Measurements from ENCODE around the gene LTBP4.
A peak's percentile ranks its signal among the peaks of the same experiment; 100 is the strongest.

The LTBP4 gene

DNA sequence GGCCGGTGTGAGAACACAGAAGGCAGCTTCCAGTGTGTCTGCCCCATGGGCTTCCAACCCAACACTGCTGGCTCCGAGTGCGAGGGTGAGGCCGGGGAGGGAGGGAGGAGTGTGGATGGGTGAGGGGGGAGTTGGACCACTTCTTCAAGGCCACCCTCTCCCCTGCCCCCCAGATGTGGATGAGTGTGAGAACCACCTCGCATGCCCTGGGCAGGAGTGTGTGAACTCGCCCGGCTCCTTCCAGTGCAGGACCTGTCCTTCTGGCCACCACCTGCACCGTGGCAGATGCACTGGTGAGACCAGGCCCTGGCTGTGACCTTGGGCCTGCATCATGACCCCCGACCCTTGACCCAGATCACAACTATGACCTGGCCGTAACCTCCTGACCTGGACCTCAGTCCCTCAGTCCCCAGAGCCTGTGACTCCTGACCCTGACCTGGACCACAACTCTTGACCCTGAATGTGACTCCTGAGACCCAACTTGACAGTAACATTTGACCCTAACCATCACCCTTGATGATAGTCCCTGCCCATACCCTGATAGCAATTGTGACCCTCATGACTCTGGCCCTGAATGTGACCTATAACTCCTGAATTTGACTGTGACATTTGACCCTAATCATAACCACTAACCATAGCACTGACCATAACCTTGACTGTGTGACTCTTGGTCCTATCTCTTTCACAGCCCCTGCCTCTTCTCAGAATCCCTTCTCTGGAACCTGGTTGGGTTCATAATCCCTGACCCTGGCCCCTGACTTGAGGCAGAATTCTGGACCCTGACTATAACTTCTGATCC lies 10.9 kb downstream of the LTBP4 start:
- Histone ChIP-seq H3K27ac (ENCODE audit: low read depth, low read length) (no peak overlapping the region), H3K9ac (ENCODE audit: low read length) (no peak overlapping the region), H3K27me3 (ENCODE audit: control insufficient read depth, insufficient read depth, low read length) (peaks cover 8% of the 10 kb centered on the region), H3K4me1 (ENCODE audit: control insufficient read depth, insufficient read depth, low read length) (no peaks in the 10 kb centered on the region), H3K4me3 (ENCODE audit: low read length) (no peak overlapping the region), H3K36me3 (ENCODE audit: control insufficient read depth, insufficient read depth, low read length) (peaks cover 3% of the 10 kb centered on the region)

DNA sequence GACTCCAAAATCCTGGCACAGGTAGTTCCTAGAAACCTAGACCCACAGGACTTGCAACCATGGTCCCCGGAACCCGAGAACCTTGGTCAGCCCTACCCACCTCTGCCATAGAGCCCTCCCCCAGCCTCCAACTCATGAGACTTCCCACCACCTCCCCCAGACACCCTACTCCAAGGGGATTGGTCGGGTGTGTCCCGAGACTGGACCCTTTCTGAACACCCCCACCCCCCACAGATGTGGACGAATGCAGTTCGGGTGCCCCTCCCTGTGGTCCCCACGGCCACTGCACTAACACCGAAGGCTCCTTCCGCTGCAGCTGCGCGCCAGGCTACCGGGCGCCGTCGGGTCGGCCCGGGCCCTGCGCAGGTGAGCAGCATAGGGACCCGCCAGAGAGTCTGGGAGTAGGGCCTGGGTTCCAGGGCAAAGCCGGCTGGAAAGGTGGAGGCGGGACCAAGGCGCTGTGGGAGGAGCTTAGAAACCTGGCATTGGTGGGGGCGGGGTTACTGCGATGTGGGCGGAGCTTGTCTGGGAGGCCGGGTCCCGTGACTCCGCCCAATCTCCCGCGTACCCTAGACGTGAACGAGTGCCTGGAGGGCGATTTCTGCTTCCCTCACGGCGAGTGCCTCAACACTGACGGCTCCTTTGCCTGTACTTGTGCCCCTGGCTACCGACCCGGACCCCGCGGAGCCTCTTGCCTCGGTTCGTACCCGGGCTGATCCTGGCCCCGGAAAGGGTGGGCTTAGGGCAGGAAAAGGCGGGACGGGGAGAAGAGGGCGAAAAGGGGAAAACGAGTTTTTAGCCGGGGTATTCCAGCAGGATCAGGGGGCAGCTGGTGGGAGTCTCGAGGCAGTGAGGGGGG lies 11.9 kb downstream of the LTBP4 start:
- H3K9ac ChIP-seq (ENCODE audit: low read length) = no peak overlapping the region
- H3K4me1 ChIP-seq (ENCODE audit: control insufficient read depth, insufficient read depth, low read length) = no peaks in the 10 kb centered on the region
- H3K36me3 ChIP-seq (ENCODE audit: control insufficient read depth, insufficient read depth, low read length) = peaks cover 3% of the 10 kb centered on the region
- H3K27me3 ChIP-seq (ENCODE audit: control insufficient read depth, insufficient read depth, low read length) = peaks cover 8% of the 10 kb centered on the region
- peak overlapping the region; percentile 61 for H3K27ac ChIP-seq (ENCODE audit: low read depth, low read length)
- H3K4me3 ChIP-seq (ENCODE audit: low read length) = peak overlapping the region; percentile 89

DNA sequence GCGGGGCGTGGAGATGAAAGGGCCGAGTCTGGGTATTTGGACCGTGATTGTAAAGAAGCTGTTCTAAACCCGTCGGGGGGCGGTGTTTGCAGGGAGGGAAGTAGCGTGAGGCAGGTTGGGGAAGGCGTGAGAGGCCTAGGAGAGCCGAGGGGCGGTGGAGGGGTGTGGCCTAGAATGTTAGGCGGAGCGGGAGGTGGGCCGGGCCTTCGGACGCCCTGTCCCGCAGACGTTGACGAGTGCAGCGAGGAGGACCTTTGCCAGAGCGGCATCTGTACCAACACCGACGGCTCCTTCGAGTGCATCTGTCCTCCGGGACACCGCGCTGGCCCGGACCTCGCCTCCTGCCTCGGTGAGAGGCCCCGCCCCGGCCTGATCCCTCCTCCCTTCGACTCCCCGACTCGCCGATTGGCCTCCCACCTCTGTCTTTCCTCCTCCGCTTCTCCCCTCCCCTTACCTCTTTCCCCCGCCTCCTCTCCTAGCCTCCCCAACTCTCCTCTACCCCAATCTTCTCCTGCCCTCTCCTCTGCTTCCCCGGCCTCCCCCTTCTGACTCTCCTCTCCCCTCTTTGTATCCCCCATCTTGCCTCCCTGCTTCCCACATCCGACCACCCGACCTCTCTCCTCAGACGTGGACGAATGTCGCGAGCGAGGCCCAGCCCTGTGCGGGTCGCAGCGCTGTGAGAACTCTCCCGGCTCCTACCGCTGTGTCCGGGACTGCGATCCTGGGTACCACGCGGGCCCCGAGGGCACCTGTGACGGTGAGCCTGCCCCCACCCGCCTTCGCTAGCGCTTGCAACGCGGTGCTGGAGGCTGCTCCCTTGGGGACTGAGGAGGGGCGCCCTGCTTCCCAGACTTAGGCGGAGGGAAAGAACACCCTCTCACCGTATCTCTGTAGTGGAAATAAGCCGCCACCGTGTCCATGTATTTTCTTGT lies 12.8 kb downstream of the LTBP4 start:
- Histone ChIP-seq H3K36me3 (ENCODE audit: control insufficient read depth, insufficient read depth, low read length) (peaks cover 3% of the 10 kb centered on the region), H3K27me3 (ENCODE audit: control insufficient read depth, insufficient read depth, low read length) (peaks cover 8% of the 10 kb centered on the region), H3K4me1 (ENCODE audit: control insufficient read depth, insufficient read depth, low read length) (no peaks in the 10 kb centered on the region), H3K4me3 (ENCODE audit: low read length) (peak overlapping the region; percentile 89), H3K9ac (ENCODE audit: low read length) (peak overlapping the region; percentile 63), H3K27ac (ENCODE audit: low read depth, low read length) (peak overlapping the region; percentile 60)

DNA sequence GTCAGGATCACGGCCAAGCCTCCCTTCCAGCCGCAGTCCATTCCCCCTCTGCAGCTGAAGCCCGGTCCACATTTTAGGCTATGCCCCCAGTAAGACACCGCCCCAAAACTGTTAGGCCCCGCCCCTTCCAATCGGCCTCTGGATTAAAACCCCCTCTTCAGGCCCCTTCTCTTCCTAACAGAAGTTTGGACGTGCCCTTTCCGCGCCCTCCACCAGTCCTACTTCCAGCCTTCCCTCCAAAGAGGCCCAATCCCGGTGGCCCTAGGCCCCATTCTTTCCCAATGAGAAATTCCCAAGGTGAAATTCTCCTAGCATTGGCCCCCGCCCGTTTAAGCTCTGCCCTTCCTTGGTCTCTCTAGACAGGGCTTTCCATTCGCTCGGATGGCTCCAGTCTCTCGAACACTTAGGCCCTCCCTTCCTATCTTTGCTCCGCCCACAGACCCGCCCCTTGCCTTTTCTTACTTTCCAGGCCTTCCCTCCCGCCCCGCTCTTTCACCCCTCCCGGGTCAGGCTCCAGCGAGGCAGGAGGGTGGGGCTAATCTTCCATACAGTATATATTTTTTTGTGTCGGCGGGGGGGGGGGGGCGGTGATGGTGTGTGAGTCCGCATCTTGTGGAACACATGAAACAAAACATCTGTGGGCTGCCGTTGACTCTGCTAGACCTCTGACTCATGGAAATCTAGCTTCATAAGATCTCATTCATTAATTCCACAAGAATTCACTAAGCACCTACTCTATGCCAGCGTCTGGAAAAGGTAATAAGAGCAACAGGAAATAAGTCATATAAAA lies 13.6 kb downstream of the LTBP4 start:
- Histone ChIP-seq H3K27me3 (ENCODE audit: control insufficient read depth, insufficient read depth, low read length) (peaks cover 8% of the 10 kb centered on the region), H3K27ac (ENCODE audit: low read depth, low read length) (peak overlapping the region; percentile 60), H3K4me3 (ENCODE audit: low read length) (peak overlapping the region; percentile 89), H3K4me1 (ENCODE audit: control insufficient read depth, insufficient read depth, low read length) (no peaks in the 10 kb centered on the region), H3K36me3 (ENCODE audit: control insufficient read depth, insufficient read depth, low read length) (peaks cover 10% of the 10 kb centered on the region), H3K9ac (ENCODE audit: low read length) (peak overlapping the region; percentile 63)

DNA sequence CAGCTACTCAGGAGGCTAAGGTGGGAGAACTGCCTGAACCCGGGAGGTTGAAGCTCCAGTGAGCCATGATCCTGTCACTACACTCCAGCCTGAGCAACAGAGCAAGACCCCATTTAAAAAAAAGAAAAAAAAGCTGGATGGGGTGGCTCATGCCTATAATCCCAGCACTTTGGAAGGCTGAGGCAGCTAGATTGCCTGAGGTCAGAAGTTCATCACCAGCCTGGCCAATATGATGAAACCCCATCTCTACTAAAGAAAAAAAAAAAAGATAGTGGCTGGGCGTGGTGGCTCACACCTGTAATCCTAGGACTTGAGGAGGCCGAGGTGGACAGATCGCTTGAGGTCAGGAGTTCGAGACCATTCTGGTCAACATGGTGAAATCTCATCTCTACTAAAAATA lies 15.0 kb downstream of the LTBP4 start:
- no peaks in the 10 kb centered on the region for H3K4me1 ChIP-seq (ENCODE audit: control insufficient read depth, insufficient read depth, low read length)
- H3K27ac ChIP-seq (ENCODE audit: low read depth, low read length) = no peak overlapping the region

DNA sequence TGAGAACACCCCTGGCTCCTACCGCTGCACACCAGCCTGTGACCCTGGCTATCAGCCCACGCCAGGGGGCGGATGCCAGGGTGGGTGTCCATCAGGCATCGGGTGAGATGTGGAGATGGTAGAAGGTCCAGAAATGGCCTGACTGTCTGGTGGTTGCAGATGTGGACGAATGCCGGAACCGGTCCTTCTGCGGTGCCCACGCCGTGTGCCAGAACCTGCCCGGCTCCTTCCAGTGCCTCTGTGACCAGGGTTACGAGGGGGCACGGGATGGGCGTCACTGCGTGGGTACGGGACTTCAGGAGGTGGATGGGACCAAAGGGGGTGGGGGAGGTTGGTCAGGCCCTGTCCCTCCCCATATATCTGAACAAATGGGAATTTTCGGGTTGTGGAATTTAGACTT lies 15.8 kb downstream of the LTBP4 start:
- H3K27ac ChIP-seq (ENCODE audit: low read depth, low read length) = no peak overlapping the region
- H3K27me3 ChIP-seq (ENCODE audit: control insufficient read depth, insufficient read depth, low read length) = peaks cover 8% of the 10 kb centered on the region
- peaks cover 16% of the 10 kb centered on the region for H3K36me3 ChIP-seq (ENCODE audit: control insufficient read depth, insufficient read depth, low read length)
- no peak overlapping the region for H3K9ac ChIP-seq (ENCODE audit: low read length)
- H3K4me3 ChIP-seq (ENCODE audit: low read length) = no peak overlapping the region
- H3K4me1 ChIP-seq (ENCODE audit: control insufficient read depth, insufficient read depth, low read length) = no peaks in the 10 kb centered on the region

More for the DNA sequence above, 15.0 kb downstream of the LTBP4 start:
- Histone ChIP-seq H3K36me3 (ENCODE audit: control insufficient read depth, insufficient read depth, low read length) (peaks cover 13% of the 10 kb centered on the region), H3K9ac (ENCODE audit: low read length) (no peak overlapping the region), H3K27me3 (ENCODE audit: control insufficient read depth, insufficient read depth, low read length) (peaks cover 8% of the 10 kb centered on the region), H3K4me3 (ENCODE audit: low read length) (no peak overlapping the region)

DNA sequence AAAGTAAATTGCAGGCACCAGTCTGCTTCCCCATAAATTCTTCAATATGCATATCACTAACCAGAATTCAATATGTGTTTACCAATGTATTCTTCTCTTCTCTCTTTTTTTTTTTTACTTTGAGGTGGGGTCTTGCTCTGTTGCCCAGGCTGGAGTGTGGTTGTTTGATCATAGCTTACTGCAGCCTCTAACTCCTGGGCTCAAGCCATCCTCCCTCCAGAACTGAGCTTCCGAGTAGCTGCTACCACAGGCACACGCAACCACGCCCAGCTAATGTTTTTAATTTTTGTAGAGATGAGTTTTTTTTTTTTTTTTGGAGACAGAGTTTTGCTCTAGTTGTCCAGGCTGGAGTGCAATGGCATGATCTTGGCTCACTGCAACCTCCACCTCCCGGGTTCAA lies 16.8 kb downstream of the LTBP4 start:
- H3K4me3 ChIP-seq (ENCODE audit: low read length) = no peak overlapping the region
- H3K4me1 ChIP-seq (ENCODE audit: control insufficient read depth, insufficient read depth, low read length) = no peaks in the 10 kb centered on the region
- H3K36me3 ChIP-seq (ENCODE audit: control insufficient read depth, insufficient read depth, low read length) = peaks cover 19% of the 10 kb centered on the region
- peaks cover 8% of the 10 kb centered on the region for H3K27me3 ChIP-seq (ENCODE audit: control insufficient read depth, insufficient read depth, low read length)
- H3K9ac ChIP-seq (ENCODE audit: low read length) = no peak overlapping the region
- no peak overlapping the region for H3K27ac ChIP-seq (ENCODE audit: low read depth, low read length)

DNA sequence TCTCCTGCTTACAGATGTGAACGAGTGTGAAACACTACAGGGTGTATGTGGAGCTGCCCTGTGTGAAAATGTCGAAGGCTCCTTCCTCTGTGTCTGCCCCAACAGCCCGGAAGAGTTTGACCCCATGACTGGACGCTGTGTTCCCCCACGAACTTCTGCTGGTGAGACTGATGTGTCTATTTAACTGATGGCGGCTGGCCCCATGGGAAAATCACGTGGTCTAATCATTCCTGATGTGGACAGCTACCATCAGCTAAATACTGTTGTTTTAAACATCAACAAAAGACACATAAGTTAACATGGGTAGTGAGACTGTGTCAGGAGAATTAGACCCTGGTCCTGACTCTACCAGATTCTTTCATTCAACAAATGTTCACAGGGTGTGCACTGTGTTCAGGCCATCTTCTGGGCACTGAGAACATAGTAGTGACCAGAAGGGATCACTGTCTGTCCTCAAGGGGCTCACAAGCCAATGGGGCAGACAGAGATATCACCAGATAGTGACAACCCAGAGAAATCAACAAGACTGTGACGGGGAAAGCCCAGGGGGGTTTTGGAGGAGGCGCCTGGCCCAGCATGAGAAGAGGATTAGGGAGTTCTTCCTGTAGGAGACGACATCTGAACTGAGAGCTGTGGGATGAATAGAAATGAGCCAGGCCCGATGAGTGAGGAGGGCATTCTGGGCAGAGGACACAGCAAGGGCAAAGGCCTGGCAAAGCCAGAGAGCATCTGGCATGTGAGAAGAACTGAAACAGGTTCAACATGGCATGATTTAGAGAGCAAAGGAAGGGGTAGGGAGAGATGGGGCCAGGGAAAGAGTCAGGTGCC lies 18.4 kb downstream of the LTBP4 start:
- peaks cover 21% of the 10 kb centered on the region for H3K36me3 ChIP-seq (ENCODE audit: control insufficient read depth, insufficient read depth, low read length)
- no peaks in the 10 kb centered on the region for H3K27me3 ChIP-seq (ENCODE audit: control insufficient read depth, insufficient read depth, low read length)
- no peak overlapping the region for H3K9ac ChIP-seq (ENCODE audit: low read length)
- H3K27ac ChIP-seq (ENCODE audit: low read depth, low read length) = no peak overlapping the region
- no peak overlapping the region for H3K4me3 ChIP-seq (ENCODE audit: low read length)
- no peaks in the 10 kb centered on the region for H3K4me1 ChIP-seq (ENCODE audit: control insufficient read depth, insufficient read depth, low read length)

DNA sequence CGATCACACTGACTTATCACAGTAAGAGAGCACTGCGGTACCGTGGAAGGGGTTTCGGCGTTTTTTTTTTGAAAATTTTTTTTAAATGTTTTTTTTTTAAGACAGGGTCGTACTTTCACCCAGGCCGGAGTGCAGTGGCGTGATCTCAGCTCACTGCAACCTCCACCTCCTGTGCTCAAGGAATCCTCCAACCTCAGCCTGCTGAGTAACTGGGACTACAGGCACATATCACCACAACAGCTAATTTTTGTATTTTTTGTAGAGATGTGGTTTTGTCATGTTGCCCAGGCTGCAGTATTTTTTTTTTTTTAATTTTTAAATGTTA lies 19.0 kb downstream of the LTBP4 start:
- H3K27ac ChIP-seq (ENCODE audit: low read depth, low read length) = no peak overlapping the region
- peaks cover 21% of the 10 kb centered on the region for H3K36me3 ChIP-seq (ENCODE audit: control insufficient read depth, insufficient read depth, low read length)
- no peaks in the 10 kb centered on the region for H3K27me3 ChIP-seq (ENCODE audit: control insufficient read depth, insufficient read depth, low read length)
- no peaks in the 10 kb centered on the region for H3K4me1 ChIP-seq (ENCODE audit: control insufficient read depth, insufficient read depth, low read length)
- H3K9ac ChIP-seq (ENCODE audit: low read length) = no peak overlapping the region
- no peak overlapping the region for H3K4me3 ChIP-seq (ENCODE audit: low read length)

DNA sequence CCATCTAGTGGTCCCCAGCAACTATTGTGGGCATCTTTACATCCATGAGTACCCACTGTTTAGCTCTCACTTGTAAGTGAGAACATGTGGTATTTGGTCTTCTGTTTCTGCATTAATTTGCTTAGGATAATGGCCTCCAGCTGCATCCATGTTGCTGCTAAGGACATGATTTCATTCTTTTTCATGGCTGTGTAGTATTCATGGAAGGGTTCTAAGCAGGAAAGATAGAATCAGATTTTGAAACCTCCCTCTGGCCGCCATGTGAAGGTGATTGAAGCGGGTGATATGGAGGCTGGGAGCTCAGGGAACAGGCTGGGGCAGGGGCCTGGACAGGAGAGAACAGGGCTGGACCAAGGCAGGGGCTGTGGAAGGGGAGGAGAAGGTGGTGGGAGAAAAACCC lies 20.1 kb downstream of the LTBP4 start:
- H3K4me1 ChIP-seq (ENCODE audit: control insufficient read depth, insufficient read depth, low read length) = no peaks in the 10 kb centered on the region
- no peaks in the 10 kb centered on the region for H3K27me3 ChIP-seq (ENCODE audit: control insufficient read depth, insufficient read depth, low read length)
- no peak overlapping the region for H3K9ac ChIP-seq (ENCODE audit: low read length)
- no peak overlapping the region for H3K27ac ChIP-seq (ENCODE audit: low read depth, low read length)
- H3K4me3 ChIP-seq (ENCODE audit: low read length) = no peak overlapping the region
- peaks cover 25% of the 10 kb centered on the region for H3K36me3 ChIP-seq (ENCODE audit: control insufficient read depth, insufficient read depth, low read length)
